Activated CD4-positive, alpha-beta T cell treated with anti-CD3 and anti-CD28 coated beads for 4 hours (primary cell): Measurements from ENCODE around the gene KCNQ1.

Experiments used
- DNase-seq, 2 donors: peaks; one replicate each; pipeline ENCODE4 v3.0.0-alpha.2; 2020

Gene KCNQ1, protein sequence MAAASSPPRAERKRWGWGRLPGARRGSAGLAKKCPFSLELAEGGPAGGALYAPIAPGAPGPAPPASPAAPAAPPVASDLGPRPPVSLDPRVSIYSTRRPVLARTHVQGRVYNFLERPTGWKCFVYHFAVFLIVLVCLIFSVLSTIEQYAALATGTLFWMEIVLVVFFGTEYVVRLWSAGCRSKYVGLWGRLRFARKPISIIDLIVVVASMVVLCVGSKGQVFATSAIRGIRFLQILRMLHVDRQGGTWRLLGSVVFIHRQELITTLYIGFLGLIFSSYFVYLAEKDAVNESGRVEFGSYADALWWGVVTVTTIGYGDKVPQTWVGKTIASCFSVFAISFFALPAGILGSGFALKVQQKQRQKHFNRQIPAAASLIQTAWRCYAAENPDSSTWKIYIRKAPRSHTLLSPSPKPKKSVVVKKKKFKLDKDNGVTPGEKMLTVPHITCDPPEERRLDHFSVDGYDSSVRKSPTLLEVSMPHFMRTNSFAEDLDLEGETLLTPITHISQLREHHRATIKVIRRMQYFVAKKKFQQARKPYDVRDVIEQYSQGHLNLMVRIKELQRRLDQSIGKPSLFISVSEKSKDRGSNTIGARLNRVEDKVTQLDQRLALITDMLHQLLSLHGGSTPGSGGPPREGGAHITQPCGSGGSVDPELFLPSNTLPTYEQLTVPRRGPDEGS

DNA sequence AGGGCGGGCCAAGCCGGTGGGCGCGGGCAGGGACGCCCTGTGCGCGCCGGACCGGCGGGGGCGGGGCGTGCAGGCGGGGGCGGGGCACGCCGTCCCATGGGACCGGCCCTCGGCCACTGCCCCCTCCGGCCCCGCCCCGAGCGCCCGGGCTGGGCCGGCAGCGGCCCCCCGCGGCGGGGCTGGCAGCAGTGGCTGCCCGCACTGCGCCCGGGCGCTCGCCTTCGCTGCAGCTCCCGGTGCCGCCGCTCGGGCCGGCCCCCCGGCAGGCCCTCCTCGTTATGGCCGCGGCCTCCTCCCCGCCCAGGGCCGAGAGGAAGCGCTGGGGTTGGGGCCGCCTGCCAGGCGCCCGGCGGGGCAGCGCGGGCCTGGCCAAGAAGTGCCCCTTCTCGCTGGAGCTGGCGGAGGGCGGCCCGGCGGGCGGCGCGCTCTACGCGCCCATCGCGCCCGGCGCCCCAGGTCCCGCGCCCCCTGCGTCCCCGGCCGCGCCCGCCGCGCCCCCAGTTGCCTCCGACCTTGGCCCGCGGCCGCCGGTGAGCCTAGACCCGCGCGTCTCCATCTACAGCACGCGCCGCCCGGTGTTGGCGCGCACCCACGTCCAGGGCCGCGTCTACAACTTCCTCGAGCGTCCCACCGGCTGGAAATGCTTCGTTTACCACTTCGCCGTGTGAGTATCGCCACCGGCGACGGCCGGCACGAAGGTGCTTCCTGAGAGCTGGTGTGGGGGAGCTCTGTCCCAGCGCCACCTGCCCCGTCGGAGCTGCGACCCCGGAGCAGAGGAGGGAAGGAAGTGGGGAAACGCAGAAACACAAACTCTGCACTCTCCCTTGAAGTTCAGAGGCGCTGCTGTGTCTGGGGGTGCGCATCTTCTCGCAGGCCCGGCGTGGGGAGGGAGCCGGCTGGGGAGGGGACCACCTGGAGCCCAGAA is at the start of gene KCNQ1:
KCNQ1 (plus strand) TSS at position 188 of the 925 bp plus-strand sequence; CDS start at position 279, 91 bp downstream.
- peak; percentile 31 to 33 for DNase-seq

DNA sequence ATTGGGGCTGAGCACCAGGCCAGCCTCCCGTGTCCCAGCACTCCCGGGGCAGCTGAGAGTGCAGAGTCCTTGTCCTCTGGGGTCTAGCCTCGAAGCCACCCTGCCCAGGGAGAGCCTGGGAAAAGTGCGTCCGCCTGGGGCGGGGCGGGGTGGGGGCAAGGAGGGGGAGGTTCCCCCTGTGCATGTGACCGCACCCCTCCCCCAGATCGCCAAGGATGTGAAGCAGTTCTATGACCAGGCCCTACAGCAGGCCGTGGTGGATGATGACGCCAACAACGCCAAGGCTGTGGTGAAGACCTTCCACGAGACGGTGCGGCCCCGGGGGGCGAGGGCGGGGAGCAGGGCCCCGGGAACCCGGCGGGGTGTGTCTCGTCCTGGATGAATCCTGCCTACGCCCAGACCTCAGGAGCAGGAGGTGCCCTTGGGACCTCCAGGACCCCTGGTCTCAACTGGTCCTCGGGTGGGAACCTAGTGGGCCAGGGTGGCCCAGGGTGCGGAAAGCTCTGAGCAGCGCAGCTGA is 49.5 kb upstream of the KCNQ1 start:
- DNase-seq: no peak

DNA sequence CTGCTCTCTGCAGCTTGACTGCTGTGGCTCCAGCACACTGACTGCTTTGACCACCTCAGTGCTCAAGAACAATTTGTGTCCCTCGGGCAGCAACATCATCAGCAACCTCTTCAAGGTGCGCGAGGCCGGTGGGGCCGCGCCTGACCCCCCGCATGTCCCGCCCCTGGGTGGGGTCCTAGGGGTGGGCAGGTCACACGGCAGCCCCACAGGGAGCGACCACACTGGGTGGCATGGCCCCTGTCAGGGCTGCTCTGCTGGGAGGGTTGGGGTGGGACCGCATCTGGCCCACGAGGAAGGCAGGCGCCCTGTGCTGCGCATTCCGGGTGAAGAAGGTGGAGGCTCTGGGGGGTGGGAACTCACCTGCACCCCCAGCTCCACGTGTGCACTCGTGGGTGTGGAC is 49.0 kb upstream of the KCNQ1 start:
- no peak for DNase-seq

DNA sequence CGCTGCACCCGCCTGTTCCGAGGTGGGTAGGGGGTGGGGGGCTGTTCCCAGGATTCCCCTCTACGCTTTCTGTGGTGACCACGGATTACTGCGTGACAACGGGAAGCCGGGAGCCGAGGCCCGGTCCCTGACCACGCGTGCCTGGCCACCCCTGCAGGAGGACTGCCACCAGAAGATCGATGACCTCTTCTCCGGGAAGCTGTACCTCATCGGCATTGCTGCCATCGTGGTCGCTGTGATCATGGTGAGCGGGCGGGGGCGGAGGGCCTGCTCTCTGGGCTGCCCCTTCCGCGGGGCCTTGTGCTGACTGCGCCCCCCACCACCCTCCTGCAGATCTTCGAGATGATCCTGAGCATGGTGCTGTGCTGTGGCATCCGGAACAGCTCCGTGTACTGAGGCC is 48.3 kb upstream of the KCNQ1 start:
- no peak for DNase-seq

DNA sequence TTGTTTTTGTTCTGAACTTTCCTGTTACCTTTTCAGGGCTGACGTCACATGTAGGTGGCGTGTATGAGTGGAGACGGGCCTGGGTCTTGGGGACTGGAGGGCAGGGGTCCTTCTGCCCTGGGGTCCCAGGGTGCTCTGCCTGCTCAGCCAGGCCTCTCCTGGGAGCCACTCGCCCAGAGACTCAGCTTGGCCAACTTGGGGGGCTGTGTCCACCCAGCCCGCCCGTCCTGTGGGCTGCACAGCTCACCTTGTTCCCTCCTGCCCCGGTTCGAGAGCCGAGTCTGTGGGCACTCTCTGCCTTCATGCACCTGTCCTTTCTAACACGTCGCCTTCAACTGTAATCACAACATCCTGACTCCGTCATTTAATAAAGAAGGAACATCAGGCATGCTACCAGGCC is 47.8 kb upstream of the KCNQ1 start:
- DNase-seq: no peak

DNA sequence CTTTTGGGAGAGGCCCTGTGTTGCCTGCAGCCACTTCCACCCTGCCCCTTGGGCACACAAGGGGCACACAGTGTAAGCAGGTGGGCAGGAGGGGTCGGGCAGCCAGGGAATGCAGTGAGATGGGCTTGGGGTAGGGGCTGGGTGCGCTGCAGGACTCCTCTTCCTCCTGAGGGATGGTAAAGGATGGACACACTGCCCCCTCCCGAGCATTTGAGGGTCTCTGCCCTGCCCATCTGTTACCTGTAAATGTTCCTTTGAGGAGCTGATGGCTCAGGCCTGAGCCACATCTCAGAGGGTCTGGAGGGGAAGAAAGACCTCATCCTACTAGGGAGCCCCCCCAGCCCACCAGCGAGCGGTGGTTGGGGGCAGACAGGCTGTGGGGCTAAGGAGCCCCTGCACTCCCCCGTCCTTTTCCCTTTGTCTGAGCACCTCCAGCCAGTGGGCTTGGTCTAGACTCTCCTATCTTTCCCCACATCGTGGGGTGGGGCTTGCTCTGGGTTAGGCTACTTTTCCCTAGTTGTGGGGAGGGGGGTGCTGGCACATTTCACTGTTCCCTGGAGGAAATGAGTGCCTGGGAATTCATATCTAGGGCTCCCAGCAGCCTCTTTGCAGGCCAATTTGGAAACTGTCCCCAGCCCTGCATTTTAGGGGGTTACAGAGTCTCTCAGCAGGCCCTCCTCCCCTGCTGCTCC is 46.0 kb upstream of the KCNQ1 start:
- no peak for DNase-seq

DNA sequence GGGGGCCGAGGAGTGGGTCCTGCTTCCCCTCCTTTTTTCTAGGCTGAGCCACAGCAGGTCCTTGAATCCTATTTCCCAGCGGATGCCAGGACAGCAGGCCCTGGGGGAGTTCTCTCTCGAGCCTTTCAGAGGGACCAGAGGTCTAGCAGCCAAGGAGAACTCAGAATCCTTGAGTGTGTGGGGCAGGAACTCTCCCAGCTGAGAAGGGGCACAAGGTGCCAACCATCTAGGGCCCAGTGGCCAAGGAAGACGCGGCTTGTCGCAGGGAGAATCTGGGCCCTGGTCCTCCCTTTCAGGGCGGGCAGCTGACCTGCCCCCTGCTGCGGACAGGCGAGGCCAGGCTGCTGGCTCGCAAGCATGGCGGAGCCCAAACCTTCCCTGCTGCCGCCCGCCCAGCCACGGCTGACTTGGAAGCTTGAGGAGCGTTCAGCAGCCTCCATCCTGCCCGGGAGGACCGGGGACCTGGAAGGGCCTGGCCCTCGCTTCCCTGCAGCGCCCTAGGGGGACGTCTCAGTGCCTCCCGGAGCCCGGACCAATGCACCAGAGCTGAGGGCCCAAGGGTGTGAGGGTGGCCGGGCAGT is 45.2 kb upstream of the KCNQ1 start:
- DNase-seq: peak; percentile 17 to 30

DNA sequence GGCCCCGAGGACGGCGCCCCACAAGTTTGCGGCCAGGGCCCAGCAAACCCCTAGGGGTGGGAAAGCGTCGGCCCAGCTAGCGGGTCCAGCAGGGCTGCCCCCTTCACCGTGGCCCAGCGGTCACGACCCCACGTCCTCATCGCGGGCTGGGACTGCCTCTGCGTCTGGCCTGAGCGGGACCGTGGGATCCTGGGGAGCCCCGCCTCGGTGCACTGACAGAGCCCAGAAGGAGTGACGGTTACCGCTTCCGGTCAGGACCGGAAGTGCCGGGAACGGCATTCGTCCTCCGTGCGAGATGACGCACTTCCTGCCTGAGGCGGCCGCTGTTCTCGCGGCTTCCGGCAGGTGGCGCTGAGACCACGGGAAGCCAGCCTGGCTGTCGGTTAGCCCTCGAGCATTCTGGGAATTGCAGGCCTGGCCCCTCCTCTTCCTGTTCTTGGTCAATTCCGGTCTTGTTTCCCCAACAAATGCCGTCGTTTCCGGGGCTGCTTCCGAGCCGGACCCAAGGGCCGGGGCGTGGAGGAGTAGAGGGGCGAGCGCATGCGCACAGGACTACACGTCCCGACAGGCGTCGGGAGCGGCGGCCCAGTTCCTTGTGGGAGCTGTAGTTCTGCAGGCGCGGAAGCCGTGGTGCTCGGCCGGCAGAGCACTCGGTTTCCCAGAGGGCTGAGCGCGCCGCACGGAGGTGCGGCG is 44.6 kb upstream of the KCNQ1 start, which contains the start of gene TSSC4:
TSSC4 (plus strand) TSS at position 682 of the 693 bp plus-strand sequence. CDS start 1,884 bp downstream, outside the sequence.
- peak; percentile 99 to 100 for DNase-seq

DNA sequence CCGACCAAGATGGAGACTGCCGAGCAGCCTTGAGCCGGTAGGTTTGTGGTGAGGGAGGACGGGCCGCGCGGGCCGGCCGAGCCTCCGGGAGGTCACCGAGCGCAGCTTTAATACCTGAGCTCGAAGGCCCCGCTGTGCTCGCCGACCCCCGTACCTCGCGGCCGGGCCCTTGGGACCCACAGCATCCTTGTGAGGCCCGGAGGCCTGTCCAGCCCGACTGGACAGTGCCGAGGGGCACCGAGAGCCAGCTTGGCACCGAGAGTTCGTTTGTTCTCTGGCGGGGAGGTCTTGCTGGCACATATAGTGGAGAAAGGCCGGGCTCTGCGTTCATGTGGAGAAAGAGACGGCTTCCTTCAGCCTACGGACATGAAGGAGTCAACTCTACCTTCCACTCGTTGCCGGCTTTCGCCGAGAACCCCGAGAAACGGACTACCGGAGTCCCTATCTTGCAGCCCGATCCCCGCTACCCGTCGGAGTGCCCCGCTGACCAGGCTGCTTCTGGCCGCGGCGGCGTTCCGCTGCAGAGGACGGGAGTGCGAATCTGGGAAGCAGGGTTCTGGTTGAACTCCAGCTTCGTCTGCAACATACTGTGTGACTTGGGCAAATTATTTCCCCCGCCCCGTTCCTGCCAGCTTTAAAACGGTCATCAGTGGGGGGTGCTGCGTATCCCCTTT is 43.9 kb upstream of the KCNQ1 start:
- DNase-seq: no peak

DNA sequence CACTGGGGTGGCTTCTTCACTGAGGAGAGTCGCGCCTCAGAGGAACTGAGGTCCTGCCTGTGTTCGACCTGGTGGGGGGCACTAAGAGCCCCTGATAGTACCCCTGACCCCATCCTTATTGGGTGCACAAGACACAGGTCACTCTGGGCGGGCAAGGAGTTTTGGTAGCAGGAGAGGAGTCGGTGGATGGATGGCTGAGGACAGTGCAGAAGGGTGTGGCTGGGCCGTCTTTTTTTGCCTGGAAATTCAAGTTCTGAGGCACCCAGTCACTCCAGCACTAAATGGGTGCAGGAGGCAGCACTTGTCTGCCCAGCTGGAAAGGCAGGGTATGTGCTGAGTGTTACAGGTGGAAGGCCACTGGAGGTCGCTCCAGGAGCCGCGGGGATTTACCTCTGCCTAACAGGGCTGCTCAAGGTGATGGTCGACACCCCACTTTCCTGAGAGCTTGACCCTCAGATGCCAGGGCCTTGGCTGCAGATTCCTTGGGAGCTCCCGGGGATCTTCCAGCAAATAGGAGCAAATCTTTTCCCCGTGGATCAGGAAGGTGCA is 43.3 kb upstream of the KCNQ1 start:
- DNase-seq: no peak

DNA sequence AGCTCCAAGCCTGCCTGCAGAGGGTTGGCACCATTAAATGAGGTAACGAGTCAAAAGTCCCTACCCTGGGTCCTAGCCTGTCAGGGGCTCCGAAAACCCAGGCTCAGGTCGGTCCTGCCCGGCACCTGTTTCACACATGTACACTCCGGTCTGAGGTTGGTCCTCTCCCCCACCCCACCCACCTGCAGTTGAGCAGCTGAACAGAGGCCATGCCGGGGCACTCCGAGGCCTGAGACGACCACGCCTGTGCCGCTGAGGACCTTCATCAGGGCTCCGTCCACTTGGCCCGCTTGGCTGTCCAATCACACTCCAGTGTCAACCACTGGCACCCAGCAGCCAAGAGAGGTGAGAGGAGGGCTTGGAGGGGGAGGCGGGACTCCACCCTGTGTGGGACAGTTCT is 42.7 kb upstream of the KCNQ1 start:
- no peak for DNase-seq

DNA sequence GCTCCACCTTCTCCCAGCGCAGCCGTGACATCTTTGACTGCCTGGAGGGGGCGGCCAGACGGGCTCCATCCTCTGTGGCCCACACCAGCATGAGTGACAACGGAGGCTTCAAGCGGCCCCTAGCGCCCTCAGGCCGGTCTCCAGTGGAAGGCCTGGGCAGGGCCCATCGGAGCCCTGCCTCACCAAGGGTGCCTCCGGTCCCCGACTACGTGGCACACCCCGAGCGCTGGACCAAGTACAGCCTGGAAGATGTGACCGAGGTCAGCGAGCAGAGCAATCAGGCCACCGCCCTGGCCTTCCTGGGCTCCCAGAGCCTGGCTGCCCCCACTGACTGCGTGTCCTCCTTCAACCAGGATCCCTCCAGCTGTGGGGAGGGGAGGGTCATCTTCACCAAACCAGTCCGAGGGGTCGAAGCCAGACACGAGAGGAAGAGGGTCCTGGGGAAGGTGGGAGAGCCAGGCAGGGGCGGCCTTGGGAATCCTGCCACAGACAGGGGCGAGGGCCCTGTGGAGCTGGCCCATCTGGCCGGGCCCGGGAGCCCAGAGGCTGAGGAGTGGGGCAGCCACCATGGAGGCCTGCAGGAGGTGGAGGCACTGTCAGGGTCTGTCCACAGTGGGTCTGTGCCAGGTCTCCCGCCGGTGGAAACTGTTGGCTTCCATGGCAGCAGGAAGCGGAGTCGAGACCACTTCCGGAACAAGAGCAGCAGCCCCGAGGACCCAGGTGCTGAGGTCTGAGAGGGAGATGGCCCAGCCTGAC is 41.7 kb upstream of the KCNQ1 start:
- DNase-seq: no peak

DNA sequence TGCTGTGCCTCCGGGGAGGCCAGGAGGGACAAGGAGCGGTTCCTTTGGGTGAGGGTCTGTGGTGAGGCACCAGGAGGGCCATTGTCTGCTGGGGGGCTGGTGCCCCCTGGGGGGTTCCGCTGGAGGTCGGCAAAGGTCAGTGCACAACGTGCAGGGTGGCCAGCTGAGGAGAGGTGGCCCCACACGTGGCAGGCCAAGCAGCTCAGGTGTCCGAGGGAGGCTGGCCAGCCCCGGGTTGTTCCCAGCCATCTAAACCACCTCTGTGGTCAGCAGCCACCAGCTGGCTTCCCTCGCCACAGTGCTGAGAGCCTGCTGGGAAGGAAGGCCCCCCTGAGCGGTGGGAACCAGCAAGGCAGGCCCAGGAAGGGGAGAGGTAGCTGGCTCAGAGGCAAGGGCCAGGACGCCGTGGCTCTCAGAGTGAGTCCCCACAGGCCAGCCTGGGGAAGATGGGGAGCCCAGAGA is 40.0 kb upstream of the KCNQ1 start:
- no peak for DNase-seq

DNA sequence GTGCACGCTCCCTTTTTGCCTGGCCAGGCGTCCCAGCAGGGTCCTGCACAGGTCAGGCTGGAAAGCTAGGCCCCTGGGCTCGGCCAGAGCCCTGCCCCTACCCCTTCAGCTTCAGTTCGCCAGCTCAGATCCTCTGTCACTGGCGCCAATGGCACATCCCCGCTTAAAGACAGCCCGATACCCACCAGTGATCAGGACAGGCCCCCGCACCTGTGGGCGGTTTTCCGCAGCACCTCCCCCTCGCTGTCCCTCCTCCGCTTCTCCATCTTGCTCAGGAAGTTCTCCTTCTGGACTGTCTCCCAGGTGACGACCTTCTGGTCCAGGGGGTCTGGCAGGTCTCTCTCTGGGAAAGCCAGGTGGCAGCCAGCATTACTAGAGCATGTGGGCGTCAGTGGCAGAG is 38.4 kb upstream of the KCNQ1 start:
- DNase-seq: no peak

DNA sequence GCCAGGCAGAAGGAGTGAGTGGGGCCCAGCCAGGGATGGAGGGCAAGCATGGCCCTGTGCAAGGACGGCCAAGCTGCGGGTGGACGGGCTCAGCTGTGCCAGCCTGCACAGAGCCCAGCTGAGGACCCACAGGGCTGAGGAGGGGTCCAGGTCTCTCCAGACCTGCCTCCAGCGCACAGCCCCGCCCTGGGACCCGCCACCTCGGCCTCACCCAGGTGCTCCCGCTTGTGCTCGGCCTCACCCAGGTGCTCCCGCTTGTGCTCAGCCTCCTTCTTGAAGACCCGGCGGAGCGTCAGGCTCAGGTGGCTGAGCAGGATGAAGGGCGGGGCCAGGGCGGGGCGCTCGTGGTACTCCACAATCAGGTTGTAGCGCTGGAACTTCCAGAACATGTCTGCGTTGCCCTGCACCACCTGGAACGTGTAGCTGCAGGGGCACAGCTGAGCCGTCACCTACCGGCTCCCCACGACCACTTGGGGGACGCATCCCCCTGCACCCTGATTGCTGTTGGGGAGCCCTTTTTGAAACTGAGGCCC is 37.9 kb upstream of the KCNQ1 start:
- no peak for DNase-seq

DNA sequence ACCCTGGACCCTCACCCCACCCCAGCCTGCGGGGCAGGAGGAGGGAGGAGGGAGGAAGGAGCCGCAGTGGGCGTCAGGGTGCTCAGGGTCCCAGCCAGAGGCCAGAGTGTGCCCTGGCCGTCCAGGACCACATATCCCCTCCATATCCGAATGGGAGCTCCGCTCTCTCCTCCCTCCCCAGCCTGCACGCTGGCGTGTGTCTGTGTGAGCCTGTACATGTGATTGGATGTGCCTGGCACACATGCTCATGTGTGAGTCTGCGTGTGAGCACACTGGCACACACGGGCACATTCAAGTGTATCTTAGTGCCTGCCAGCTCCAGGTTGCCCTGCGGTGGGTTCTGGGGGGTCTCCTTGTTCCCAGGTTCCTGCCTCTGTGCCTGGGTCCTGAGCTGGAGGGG is 36.1 kb upstream of the KCNQ1 start:
- DNase-seq: no peak

DNA sequence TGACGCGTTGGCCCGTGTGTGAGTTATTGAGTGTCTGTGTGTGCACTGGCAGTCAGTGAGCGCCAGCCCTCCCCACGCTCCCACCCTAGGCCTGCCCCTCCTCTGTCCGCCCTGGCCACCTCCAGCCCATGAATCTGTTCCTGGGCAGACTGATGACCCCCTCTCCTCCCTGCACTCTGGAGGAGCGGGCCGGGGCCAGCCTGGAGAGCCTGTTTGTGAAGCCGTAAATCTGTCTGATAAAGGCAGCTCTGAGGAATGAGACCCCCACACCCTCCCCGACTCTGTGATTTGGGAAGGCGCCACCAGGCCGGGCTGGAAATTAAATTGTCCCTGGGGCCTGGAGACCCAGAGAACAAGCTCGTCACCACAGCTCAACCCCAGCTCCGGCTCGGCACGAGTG is 35.7 kb upstream of the KCNQ1 start:
- no peak for DNase-seq

DNA sequence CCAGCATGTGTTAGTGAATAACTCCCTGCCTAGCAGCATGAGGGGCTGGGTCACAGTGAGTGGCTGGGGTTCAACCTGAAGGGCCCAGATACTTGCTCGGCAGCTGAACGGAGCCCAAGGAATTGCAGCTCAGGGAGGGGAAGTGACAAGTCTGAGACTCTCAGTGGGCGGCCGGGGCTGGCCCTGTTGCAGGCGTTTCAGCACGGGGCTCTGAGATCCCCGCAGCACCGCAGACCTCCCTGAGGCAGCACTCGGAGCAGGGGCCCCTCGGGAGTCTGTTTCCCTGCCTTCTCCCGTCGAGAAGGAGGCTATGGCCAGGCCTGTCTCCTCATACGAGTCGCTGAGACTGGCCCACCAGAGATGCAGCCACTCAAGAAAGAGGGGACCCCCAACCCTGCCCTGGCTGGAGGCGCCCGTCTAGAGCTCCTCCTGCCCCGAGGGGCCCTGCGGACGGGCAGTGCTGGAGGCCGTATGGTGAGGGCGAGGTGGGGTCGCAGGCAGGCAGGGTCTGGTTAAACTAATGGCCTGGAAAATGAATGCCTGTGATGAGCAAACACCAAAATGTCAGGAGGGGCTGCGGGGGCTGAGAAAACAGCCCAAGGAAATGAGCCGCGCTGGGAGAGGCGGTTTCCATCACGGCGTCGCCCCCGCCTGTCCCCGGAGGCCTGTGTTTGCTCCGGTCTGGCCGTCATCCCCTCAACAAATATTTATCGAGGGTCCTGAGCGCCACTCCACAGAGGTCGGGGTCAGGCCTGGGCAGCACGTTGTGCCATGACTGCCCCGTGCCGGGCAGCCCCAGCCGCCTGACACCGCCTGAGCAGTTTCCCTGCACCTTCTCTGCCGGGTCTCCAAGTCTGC is 35.0 kb upstream of the KCNQ1 start:
- no peak for DNase-seq
